Stimulated activated CD8-positive, alpha-beta memory T cell treated with anti-CD3 and anti-CD28 coated beads, Interleukin-15, amount 100 ng/mL, for 24 hours (primary cell): ENCODE results near the gene POLE.

ENCODE experiments used
- DNase-seq: peaks from one replicate; pipeline ENCODE4 v3.0.0-alpha.2; 2020; ENCODE audit warnings: low read depth

POLE gene

DNA sequence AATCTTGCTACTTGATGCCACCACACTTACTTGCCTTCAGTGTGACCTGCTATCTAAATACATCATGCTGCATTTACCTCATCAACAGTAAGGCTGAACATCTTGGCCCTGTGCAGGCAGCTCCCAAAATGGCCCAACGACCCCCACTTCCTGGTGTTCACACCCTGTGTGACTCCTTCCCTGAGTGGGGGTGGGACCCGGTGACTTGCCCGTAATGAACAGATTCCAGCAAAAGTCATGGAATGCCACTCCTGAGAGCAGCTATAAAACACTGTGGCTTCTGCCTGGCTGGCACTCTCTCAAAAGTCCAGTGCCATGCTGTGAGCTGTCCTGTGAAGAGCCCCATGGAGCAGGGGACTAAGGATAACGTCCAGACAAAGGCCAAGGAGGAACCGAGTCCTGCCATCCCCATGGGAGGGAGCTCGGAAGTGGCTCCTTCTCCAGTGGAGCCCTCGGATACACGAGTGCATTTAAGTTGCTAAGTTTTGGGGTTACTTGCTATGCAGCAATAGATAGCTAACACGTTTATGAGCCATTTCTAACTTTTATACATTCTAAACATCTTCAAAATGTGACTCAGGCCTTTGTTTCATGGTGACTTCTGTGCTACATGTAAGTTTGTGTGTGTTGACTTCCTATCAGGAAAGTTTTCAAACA is 35.6 kb downstream of the POLE start:
- no peak for DNase-seq

- no peak for DNase-seq
These were observed 37.8 kb downstream of the POLE start for GRCh38 chr12:132649226-132649945.

DNA sequence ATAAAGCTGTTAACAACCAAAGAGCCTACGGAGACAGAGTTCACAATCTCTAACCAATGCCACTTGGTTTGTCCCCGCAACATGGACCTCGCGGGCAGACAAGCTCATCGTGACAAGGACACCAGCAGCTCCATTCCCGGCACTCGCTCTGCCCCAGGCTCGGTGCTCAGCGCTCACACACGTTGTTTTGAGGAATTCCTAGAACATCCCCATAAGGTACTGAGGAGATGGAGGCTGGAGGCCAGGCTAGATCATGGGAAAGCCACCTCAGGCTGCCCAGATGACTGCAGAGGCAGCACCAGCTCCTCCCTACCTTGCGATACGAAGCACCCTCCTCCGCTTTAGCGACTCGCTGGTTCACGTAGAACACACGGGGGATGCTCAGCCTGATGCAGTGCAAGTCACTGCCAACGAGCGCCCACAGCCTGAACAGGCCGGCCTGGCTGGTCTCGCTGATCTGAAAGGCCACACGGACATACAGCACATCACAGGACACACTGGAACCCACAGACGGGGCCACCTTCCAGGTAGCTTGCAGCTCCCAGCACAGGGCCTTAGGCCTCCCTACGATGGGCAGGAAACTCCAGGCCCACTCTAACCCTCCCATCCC is 38.4 kb downstream of the POLE start:
- DNase-seq = no peak

GRCh38 chr12:132647858-132648257 is 39.3 kb downstream of the POLE start:
- no peak for DNase-seq

GRCh38 chr12:132646850-132647249 is 40.3 kb downstream of the POLE start:
- no peak for DNase-seq

DNA sequence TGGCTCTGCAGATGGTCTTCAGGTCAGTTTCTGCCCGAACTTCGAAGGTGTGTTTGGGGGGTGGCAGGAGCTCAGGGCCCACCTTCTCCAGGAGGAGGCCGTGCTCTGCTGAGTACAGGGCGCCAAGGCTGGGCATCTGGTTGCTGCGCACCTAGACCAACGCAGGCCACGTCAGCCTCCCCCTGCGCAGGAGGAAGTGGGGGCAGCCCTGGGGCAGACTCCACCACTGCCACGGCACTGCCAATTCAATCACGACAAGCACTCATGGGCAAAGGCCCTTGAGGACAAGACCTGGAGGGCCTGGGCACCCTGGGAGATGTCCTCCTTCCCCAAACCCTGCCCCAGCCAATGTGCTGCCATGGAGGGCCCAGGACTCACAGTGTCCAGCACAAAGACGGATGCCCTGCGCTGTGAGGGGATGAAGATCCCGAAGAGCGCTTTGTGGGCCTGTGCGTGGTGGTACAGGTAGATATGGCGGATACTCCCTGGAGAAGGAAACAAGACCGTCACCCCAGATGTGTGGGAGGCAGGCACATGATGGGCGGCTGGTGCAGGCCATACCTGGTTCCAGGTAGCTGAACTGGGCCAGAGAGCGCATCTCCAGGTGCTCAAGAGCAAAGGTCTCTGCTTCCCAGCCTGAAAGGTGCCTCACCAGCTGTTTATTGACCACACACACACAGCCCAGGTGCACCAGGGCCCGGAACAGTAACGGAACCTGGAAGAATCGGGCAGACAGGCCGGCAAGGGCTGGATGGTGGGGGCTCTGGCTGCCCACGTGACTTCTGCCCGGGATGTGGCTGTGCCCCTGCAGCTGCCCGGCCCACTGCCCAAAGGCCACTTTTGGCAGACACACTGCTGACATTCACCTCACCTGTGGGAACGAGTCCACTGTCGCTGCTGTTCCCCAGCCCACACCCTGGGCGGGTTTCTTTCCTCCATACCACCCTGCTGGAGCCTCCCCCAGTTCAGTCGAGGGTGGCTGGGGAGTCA is 44.0 kb downstream of the POLE start:
- no peak for DNase-seq

- no peak for DNase-seq
These were observed 45.1 kb downstream of the POLE start for GRCh38 chr12:132641811-132642650.

DNA sequence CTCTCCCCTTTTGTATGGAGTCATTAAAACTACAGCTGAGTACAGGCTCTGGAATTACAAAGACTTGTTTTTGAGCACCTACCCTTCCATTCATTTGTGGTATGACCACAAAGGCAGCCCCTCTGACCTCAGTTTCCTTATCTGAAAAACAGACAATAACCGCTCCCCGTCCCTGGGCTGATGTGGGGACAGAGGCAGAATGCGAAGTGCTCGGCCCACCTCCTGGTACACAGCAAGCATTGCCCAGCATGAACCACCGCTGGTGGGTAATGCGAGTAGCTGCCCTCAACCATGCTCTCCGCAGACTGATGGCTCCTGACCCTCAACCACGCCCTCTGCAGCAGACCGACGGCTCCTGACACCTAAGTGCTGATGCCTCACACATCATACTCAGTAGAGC is 46.2 kb downstream of the POLE start:
- DNase-seq = no peak

GRCh38 chr12:132639956-132640520 is 47.1 kb downstream of the POLE start:
- no peak for DNase-seq

DNA sequence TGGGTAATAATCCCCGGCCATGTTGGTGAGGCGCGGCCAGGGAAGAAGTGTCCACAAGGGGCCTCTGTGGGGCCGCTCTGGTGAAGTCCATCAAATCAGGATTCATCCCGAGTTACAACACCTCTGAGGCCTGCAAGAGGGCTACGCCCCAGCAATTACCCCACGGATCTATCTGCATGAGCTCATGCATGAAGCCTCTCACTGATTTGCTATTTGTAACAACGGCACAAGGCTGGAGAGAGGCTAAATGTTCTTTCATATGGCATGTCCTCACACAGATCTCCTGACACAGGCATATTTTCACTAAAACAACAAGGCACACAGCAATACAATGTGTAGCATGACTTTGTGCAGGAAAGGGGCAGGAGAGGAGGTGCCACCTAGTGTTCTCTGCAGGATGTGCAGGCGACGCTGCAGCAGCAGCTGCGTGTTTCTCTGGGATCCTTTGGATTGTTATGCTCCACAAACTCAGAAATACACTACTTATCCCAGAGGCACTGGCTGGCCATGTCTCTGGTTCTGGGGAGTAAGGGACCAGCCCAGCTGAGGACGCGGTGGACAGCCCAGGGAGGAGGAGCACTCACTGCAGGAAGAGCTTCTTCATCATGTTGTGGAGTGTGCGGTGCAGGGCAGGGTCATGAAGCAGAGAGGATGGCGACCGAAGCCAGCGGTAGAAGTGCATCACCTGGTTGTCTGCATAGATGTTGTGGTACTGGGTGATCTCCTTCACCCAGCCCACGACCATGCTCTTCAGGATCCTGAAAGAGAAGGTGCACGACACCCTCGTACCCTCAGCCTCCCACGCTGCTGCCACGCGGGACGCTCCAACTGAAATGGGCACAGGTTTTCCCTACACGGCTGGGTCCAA is 48.4 kb downstream of the POLE start:
- DNase-seq = no peak

GRCh38 chr12:132637811-132638210 is 49.3 kb downstream of the POLE start:
- no peak for DNase-seq

DNA sequence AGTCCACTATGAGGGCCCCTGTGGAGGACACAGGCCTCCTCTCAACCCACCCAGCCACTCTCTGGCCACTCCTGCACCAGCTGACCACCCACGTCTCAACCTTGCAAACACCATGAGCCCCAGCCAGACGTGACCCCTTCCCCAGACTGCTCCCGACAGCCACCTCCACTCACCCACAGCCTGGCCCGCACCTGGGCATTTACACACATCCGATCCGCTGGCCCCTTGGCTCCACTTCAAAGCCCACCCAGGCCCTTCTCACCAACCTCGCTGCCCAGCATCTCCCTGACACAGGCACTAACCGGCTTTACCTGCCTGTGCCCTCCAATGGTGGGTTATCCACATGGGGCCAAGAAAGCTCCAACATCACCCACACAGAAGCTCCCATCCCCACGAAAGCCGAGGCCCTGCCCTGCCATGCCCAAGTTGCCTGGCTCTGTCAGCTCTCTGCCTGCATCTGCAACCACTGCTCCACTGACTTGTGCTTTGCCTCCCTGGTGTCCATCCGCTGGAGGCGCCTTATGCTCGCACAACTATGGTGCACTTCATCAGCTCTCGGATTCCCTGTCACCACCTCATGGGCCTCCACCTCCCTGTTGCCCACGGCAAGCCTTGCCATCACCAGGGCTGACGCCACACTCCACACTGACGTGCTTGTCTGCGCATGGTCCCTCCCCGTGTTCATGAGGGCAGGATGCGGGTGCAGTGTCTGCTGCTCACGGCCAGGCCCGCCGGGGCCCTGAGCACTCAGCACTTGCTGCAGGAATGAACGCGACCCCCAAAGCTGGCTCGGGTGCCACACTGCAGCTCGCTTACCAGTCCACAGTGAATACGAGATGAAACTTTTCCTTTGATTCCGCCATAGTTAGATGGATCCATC is 51.8 kb downstream of the POLE start:
- DNase-seq = no peak

- DNase-seq = no peak
These were observed 52.6 kb downstream of the POLE start for GRCh38 chr12:132634411-132634990.

DNA sequence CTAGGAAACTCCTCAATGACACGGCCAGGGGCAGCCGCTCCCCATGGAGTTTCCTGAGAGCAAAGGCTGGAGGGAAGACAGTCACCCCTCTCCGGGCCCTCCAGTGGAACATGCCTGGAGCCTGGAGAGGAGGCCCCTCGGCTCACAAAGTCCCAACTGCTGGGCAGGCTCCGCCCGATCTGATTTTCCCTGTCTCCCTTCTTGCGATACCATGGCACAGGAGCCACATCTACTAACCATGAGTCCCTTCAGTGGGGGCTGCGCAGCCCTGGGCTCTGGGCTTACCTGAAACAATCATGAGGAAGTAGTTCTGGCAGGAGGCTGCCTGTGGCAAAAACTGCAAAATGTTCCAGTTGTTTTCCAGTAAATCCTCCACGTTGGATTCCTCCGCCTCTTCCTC is 53.2 kb downstream of the POLE start:
- DNase-seq = no peak

DNA sequence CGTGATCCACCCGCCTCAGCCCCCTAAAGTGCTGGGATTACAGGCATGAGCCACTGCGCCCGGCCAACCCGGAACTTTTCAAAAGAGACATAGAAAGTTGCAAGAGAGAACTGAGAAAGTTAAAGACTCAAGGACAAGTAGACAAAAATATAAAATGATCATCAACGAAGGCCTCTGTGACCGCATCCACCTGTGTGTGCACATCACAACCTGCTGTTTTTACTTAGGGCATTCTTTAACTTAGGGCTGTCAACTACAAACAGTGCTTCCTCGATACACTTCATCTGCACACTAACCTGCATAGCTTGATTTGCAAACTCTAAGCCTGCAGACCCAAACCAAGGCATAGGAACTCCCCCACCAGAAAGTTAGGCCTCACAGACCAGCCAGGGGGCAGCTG is 53.7 kb downstream of the POLE start:
- no peak for DNase-seq

DNA sequence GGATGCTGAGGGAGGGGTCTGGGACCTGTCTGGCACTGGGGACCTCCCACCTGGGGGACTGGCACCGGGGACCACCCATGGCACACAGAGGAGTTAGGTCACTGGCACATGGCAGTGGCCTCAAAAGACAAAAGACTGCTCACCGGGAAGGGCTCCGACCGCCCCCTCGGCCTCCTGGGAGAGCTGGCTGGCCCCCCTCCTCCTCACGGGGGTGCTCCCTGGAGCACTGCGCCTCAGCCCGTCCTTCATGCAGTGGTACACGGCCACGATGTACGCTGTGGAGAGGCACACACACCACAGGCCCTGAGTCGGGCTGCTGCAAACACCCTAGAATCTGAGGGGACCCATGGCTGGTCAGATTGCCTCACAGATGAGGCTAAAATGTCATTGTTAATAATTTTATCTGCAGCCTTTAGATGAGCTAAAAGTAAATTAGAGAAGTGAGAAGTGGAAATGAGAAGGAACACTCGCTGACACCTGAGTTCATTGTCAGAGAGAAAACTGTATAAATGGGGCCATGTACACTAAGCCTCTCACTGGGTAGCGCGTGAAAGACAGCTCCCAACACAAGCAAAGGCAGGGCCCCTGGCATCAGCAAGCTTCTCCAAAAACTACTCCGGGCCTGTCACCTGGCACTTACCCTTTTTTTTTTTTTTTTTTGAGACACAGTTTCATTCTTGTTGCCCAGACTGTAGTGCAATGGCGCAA is 54.5 kb downstream of the POLE start:
- DNase-seq = no peak

- no peak for DNase-seq
These were observed 55.5 kb downstream of the POLE start for GRCh38 chr12:132631666-132632065.

DNA sequence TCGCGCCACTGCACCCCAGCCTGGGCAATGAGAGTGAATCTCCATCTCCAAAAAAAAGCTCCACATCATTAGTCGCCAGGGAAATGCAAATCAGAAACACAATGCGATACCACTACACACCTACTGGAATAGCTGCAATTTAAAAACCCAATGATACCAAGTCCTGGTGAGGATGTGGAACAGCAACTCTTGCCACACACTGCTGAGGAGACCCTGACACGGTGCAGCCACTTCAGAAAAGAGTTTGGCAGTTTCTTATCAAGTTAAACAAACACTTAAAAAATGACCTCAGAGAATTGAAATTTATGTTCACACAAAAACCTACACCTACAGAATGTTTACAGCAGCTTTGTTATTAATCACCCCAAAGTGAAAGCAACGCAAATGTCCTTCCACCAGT is 56.5 kb downstream of the POLE start:
- DNase-seq = no peak
